AG10803 (cell line): Measurements from ENCODE around the gene CCDC97.
A peak's percentile ranks its signal among the peaks of the same experiment; 100 is the strongest.

Experiments
- DNase-seq: peaks from one replicate; pipeline ENCODE4 v3.0.0; 2010; ENCODE audit warnings: low read depth
- H3K4me3 ChIP-seq: 2 replicates; pipeline ENCODE4 v1.5.1; 2011; ENCODE audit warnings: mild to moderate bottlenecking, low read length, control low read depth
- CTCF ChIP-seq: conservative IDR thresholded peaks from 2 replicates; pipeline ENCODE4 v1.5.1; 2011; ENCODE audit warnings: mild to moderate bottlenecking, low read length, control low read depth, inconsistent platforms

Gene CCDC97

GRCh38 chr19:41352609-41353465 is 42.9 kb downstream of the CCDC97 start:
- peak; percentile 58 for TF ChIP-seq CTCF
- H3K4me3 ChIP-seq = peak overlapping the region; percentile 92
- peak; percentile 45 for DNase-seq

GRCh38 chr19:41353466-41354342 is 43.7 kb downstream of the CCDC97 start, which contains the start of gene TGFB1:
TSS of gene TGFB1 (minus strand) at chr19:41353922. CDS start at chr19:41353044, 878 bp downstream.
- TF ChIP-seq CTCF = peak; percentile 77
- peak; percentile 91 for DNase-seq
- peak within 1 kb of the TSS; percentile 92 for H3K4me3 ChIP-seq

GRCh38 chr19:41354343-41354953 is 44.5 kb downstream of the CCDC97 start:
- DNase-seq = no peak
- no peak for TF ChIP-seq CTCF
- H3K4me3 ChIP-seq = peak overlapping the region; percentile 52

GRCh38 chr19:41355035-41355434 is 45.1 kb downstream of the CCDC97 start:
- H3K4me3 ChIP-seq = no peak overlapping the region
- no peak for DNase-seq
- no peak for TF ChIP-seq CTCF

- no peak for TF ChIP-seq CTCF
- H3K4me3 ChIP-seq = no peak overlapping the region
These were observed 45.8 kb downstream of the CCDC97 start for GRCh38 chr19:41355802-41356201.

GRCh38 chr19:41356984-41357739 is 47.2 kb downstream of the CCDC97 start:
- no peak overlapping the region for H3K4me3 ChIP-seq
- TF ChIP-seq CTCF = no peak
- no peak for DNase-seq

More at GRCh38 chr19:41355802-41356201, 45.8 kb downstream of the CCDC97 start:
- DNase-seq = no peak
